GM23338 (cell line): ENCODE measurements around the gene FGGY. TPM values are rescaled to one million over a fixed set of nuclear protein-coding genes. Genes with fewer than 3 reads are reported as not detected.

Source experiments
- ATAC-seq: fragments of 200-7000 bp; cut with Tn5 transposase; 3 replicates; pipeline ENCODE4 v1.9.1; 2020
- DNase-seq: peaks from one replicate; pipeline ENCODE4 v3.0.0-alpha.2; 2015; ENCODE audit warnings: low spot score
- H2AFZ ChIP-seq: fragments of 200-600 bp; sonication (generic); 2 replicates; pipeline ENCODE4 v1.8.0; 2016; ENCODE audit warnings: antibody characterized with exemption, mild to moderate bottlenecking, moderate library complexity
- H3F3A ChIP-seq: fragments of 200-600 bp; sonication (generic); replicated peaks from 2 replicates; pipeline ENCODE4 v1.8.0; 2017; ENCODE audit warnings: antibody characterized with exemption, mixed run types, low read depth
- H3K27ac ChIP-seq: fragments of 200-600 bp; sonication (generic); 2 replicates; pipeline ENCODE4 v1.6.1; 2016; ENCODE audit warnings: low read depth
- H3K27me3 ChIP-seq: fragments of 200-600 bp; sonication (generic); 2 replicates; pipeline ENCODE4 v1.8.0; 2016; ENCODE audit warnings: mild to moderate bottlenecking, mixed run types, moderate library complexity; ENCODE audit not compliant: insufficient read depth
- H3K36me3 ChIP-seq: fragments of 200-600 bp; sonication (generic); 2 replicates; pipeline ENCODE4 v1.8.0; 2016; ENCODE audit warnings: mild to moderate bottlenecking; ENCODE audit not compliant: insufficient read depth
- H3K4me1 ChIP-seq: fragments of 200-600 bp; sonication (generic); 2 replicates; pipeline ENCODE4 v1.8.0; 2016; ENCODE audit warnings: mild to moderate bottlenecking, moderate library complexity; ENCODE audit not compliant: insufficient read depth
- H3K4me2 ChIP-seq: fragments of 200-600 bp; sonication (generic); 2 replicates; pipeline ENCODE4 v1.7.1; 2017; ENCODE audit warnings: mixed run types
- H3K4me3 ChIP-seq: fragments of 200-600 bp; sonication (generic); 2 replicates; pipeline ENCODE4 v1.6.1; 2016; ENCODE audit warnings: mixed run types
- H3K79me2 ChIP-seq: fragments of 200-600 bp; sonication (generic); replicated peaks from 2 replicates; pipeline ENCODE4 v1.8.0; 2017; ENCODE audit warnings: mild to moderate bottlenecking; ENCODE audit not compliant: insufficient read depth
- H3K9me2 ChIP-seq: fragments of 200-600 bp; sonication (generic); 2 replicates; pipeline ENCODE4 v1.8.0; 2017; ENCODE audit not compliant: insufficient read depth
- H4K20me1 ChIP-seq: fragments of 200-600 bp; sonication (generic); replicated peaks from 2 replicates; pipeline ENCODE4 v1.8.0; 2017; ENCODE audit warnings: mild to moderate bottlenecking; ENCODE audit not compliant: insufficient read depth
- H3K27ac Mint-ChIP-seq: 2 replicates; pipeline ENCODE4 v1.8.0; 2020; ENCODE audit warnings: inconsistent platforms, mild to moderate bottlenecking, moderate library complexity, mixed read lengths
- H3K27me3 Mint-ChIP-seq: 3 replicates; pipeline ENCODE4 v1.8.0; 2022; ENCODE audit warnings: low read depth, mild to moderate bottlenecking, moderate library complexity, mixed read lengths, inconsistent platforms; ENCODE audit not compliant: insufficient read depth, poor library complexity
- H3K36me3 Mint-ChIP-seq: 3 replicates; pipeline ENCODE4 v1.8.0; 2021; ENCODE audit warnings: low read depth, mild to moderate bottlenecking, inconsistent platforms, moderate library complexity, mixed read lengths
- H3K4me1 Mint-ChIP-seq: 3 replicates; pipeline ENCODE4 v1.8.0; 2020; ENCODE audit warnings: mild to moderate bottlenecking, inconsistent platforms, mixed read lengths
- H3K4me3 Mint-ChIP-seq: 3 replicates; pipeline ENCODE4 v1.8.0; 2021; ENCODE audit warnings: moderate library complexity, mild to moderate bottlenecking, inconsistent platforms, mixed read lengths
- H3K9me3 Mint-ChIP-seq: 3 replicates; pipeline ENCODE4 v1.8.0; 2020; ENCODE audit warnings: moderate library complexity, mild to moderate bottlenecking, inconsistent platforms, mixed read lengths
- CREB1 ChIP-seq: fragments of 250-450 bp; sonication (Bioruptor Pico); IDR thresholded peaks from 2 replicates; pipeline ENCODE4 v1.5.0; 2020; ENCODE audit warnings: low read depth, mild to moderate bottlenecking, moderate library complexity
- CTCF ChIP-seq, 2 experiments: fragments of 200-600 bp in 1 of 2; sonication (generic) in 1 of 2; conservative IDR thresholded peaks; 2 replicates each; pipeline versions ENCODE4 v1.5.1 to v1.6.1; 2016 to 2017; ENCODE audit warnings: antibody characterized with exemption in 2 of 2, low read depth in 2 of 2, mild to moderate bottlenecking in 2 of 2, moderate library complexity in 1 of 2
- EZH2phosphoT487 ChIP-seq: fragments of 200-600 bp; sonication (generic); IDR thresholded peaks from one replicate; pipeline ENCODE4 v1.8.1; 2018; ENCODE audit warnings: antibody characterized with exemption; ENCODE audit not compliant: unreplicated experiment
- STAT1 ChIP-seq: IDR thresholded peaks from one replicate; pipeline ENCODE4 v1.6.1; 2016; ENCODE audit warnings: antibody characterized with exemption; ENCODE audit not compliant: unreplicated experiment
- ZNF114 ChIP-seq: fragments of 250-450 bp; sonication (Bioruptor Pico); IDR thresholded peaks from 2 replicates; pipeline ENCODE4 v1.5.0; 2020; ENCODE audit warnings: mild to moderate bottlenecking, moderate library complexity
- ZNF331 ChIP-seq: fragments of 250-450 bp; sonication (Bioruptor Pico); IDR thresholded peaks from 2 replicates; pipeline ENCODE4 v1.5.0; 2020; ENCODE audit warnings: low read depth, mild to moderate bottlenecking, moderate library complexity
- ZNF462 ChIP-seq: fragments of 250-450 bp; sonication (Bioruptor Pico); IDR thresholded peaks from 2 replicates; pipeline ENCODE4 v1.5.0; 2020; ENCODE audit warnings: mild to moderate bottlenecking, moderate library complexity
- polyA plus RNA-seq: library from polyadenylated mRNA; unstranded; fragments of >200 nt; fragmentation: Nextera tagmentation; extraction: Ambion mirVana; gene quantifications from 2 replicates; pipeline ENCODE4 v1.2.1, GENCODE V29; 2016
- total RNA-seq: library from RNA; depleted of rRNA; stranded (reverse); fragments of >200 nt; shearing (Covaris generic); gene quantifications from 2 replicates; pipeline ENCODE4 v1.2.3, GENCODE V29; 2014

Gene FGGY
- total and polyA plus RNA-seq, 2 experiments from 2014 or later = 10.9 to 21.4 TPM

- TF ChIP-seq CTCF (conservative IDR thresholded peaks at IDR 0.05; ENCODE audit: low read depth in 2 of 2) = no peak
- TF ChIP-seq CREB1 (CRISPR knock-in tag) = no peak
Observed at GRCh38 chr1:59592924-59593323, 296.0 kb downstream of the FGGY start (continued).

- peaks cover 3% of the 10 kb centered on the region; the same call in 1 of the 3 replicates for H3K4me1 Mint-ChIP-seq
- Histone ChIP-seq H3K27me3 (no peaks in the 10 kb centered on the region), H3K9me2 (no peaks in the 10 kb centered on the region), H3F3A (no peaks in the 10 kb centered on the region), H3K36me3 (no peaks in the 10 kb centered on the region), H2AFZ (no peak overlapping the region), H3K4me1 (peaks cover 11% of the 10 kb centered on the region; the same call in 1 of the 2 replicates), H3K27ac (no peak overlapping the region), H3K79me2 (no peaks in the 10 kb centered on the region), H3K4me3 (no peak overlapping the region), H3K4me2 (no peak overlapping the region), H4K20me1 (no peaks in the 10 kb centered on the region)
- no peak for DNase-seq
- TF ChIP-seq CTCF (conservative IDR thresholded peaks at IDR 0.05; ENCODE audit: low read depth in 2 of 2) (no peak), ZNF462 (CRISPR knock-in tag) (no peak), EZH2phosphoT487 (no peak), ZNF114 (CRISPR knock-in tag) (no peak), ZNF331 (no peak), STAT1 (no peak)
- H3K9me3 Mint-ChIP-seq = peaks cover 10% of the 10 kb centered on the region; the same call in 2 of the 3 replicates
- H3K36me3 Mint-ChIP-seq = peaks cover 4% of the 10 kb centered on the region; the same call in 2 of the 3 replicates
- H3K27me3 Mint-ChIP-seq = no peaks in the 10 kb centered on the region
- H3K4me3 Mint-ChIP-seq = no peak overlapping the region
- no peak overlapping the region for H3K27ac Mint-ChIP-seq
- no peak for ATAC-seq
Observed at GRCh38 chr1:59593798-59594790, 297.2 kb downstream of the FGGY start.
